SJCRH30 (cell line): ENCODE data around the gene TFRC. TPM values are rescaled to one million over a fixed set of nuclear protein-coding genes. Genes with fewer than 3 reads are reported as not detected.
A peak's percentile ranks its signal among the peaks of the same experiment; 100 is the strongest.
"Not testable (repeated sequence)": the region's sequence is repeated elsewhere in the genome, so short reads cannot be mapped to it uniquely, and the experiment has no call there.

Experiments
- DNase-seq, 2 experiments: peaks; one replicate each; pipeline ENCODE4 v3.0.0-alpha.2; 2015 to 2020
- H3K27ac ChIP-seq: fragments of 250-450 bp; sonication (Bioruptor Pico); 2 replicates; pipeline ENCODE4 v1.5.1; 2020; ENCODE audit warnings: mild to moderate bottlenecking, moderate library complexity
- H3K27me3 ChIP-seq: fragments of 250-450 bp; sonication (Bioruptor Pico); 2 replicates; pipeline ENCODE4 v1.5.1; 2020; ENCODE audit warnings: mild to moderate bottlenecking, moderate library complexity
- H3K36me3 ChIP-seq: fragments of 250-450 bp; sonication (Bioruptor Pico); 2 replicates; pipeline ENCODE4 v1.5.1; 2020; ENCODE audit warnings: mild to moderate bottlenecking, moderate library complexity
- H3K4me1 ChIP-seq: fragments of 250-450 bp; sonication (Bioruptor Pico); 2 replicates; pipeline ENCODE4 v1.5.1; 2020; ENCODE audit warnings: mild to moderate bottlenecking, moderate library complexity
- H3K4me3 ChIP-seq: fragments of 250-450 bp; sonication (Bioruptor Pico); 2 replicates; pipeline ENCODE4 v1.5.1; 2020; ENCODE audit warnings: mild to moderate bottlenecking, moderate library complexity
- H3K9me3 ChIP-seq: fragments of 250-450 bp; sonication (Bioruptor Pico); replicated peaks from 2 replicates; pipeline ENCODE4 v1.5.1; 2020; ENCODE audit warnings: mild to moderate bottlenecking, moderate library complexity
- total RNA-seq: library from RNA; depleted of rRNA; stranded (reverse); fragments of >200 nt; shearing (Covaris generic); gene quantifications from 2 replicates; pipeline ENCODE4 v1.2.3, GENCODE V29; 2014; rRNA removed

TFRC gene
- 259 and 267 TPM in 2 replicates for total RNA-seq

DNA sequence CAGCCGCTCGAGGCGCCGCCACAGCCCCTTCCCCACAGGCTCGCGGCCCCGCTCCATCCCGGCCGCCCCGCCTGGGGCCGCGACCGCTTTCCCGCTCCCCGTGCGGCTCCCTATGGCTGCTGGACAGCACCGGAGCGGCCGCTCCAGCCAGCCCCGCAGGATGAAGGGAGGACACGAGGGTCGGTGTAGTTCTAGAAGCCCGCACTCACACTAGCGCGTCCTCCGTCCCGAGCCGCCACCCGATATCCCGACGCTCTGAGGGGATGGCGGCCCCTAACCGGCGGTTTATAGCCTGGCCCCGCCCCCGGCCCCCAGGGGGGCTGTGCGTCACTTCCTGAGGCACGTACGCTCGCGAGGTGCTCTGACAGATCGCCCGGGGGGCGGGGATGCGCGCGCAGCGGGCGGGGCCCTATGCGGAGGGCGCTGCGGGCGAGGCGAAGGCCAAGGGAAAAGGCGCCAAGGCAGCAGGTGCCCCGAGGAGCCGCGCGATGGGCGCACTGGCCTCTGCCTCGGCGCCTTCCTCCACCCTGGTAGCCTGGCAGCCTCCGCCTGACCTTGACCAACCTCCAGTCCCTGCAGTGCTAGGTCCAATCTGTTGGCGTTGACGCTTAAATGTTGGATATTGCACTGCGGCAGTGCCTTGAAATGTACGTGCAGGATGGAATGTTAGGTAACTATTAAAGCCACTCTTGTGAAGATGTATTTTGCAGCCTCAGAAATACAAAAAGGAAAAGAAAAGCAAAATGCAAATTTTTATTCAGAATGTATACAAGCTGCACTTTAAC, at the start of gene TFRC:
TFRC (minus strand) TSS at position 257 of the 785 bp plus-strand sequence. CDS start 4,991 bp downstream, outside the sequence.
- no peaks in the 10 kb centered on the region for H3K27me3 ChIP-seq
- H3K4me3 ChIP-seq, result peak within 1 kb of the TSS; percentile 88
- H3K36me3 ChIP-seq, result peaks cover 6% of the 10 kb centered on the region; the same call in 1 of the 2 replicates
- H3K4me1 ChIP-seq, result no peaks in the 10 kb centered on the region; the same call in 1 of the 2 replicates
- peak; percentile 94 to 95 for DNase-seq
- H3K27ac ChIP-seq, result peak within 1 kb of the TSS; percentile 82
- no peaks in the 10 kb centered on the region for H3K9me3 ChIP-seq

DNA sequence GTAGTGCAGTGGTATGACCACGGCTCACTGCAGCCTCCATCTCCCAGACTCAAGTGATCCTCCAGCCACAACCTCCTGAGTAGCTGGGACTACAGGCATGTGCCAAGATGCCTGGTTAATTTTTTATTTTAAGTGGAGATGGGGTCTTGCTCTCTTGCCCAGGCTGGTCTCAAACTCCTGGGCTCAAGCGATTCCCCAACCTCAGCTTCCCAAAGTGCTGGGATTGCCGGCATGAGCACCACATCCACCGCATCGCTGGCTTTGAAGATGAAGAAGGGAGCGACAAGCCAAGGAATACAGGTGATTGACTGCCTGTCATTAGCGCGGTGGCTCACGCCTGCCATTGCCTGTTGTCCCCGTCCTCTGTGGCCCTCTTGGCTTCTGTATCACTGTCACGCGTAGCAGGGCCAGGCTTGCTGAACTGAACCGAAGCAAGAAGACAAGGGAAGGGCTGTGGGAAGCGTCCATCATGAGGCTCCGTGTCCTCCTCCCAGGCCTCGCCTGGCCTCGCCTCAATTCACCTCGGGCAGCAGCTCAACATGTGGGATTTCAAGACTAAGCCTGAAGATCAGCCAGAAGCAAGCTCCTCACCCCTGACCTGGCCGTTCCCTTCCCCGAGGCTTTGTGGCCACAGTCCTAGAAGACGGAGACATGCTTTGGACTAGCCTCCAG, 46.4 kb upstream of the TFRC start:
- H3K9me3 ChIP-seq, result no peaks in the 10 kb centered on the region
- no peak for DNase-seq
- H3K27ac ChIP-seq, result no peak overlapping the region
- no peaks in the 10 kb centered on the region for H3K27me3 ChIP-seq
- no peaks in the 10 kb centered on the region for H3K4me1 ChIP-seq
- no peaks in the 10 kb centered on the region for H3K36me3 ChIP-seq
- H3K4me3 ChIP-seq, result no peak overlapping the region

DNA sequence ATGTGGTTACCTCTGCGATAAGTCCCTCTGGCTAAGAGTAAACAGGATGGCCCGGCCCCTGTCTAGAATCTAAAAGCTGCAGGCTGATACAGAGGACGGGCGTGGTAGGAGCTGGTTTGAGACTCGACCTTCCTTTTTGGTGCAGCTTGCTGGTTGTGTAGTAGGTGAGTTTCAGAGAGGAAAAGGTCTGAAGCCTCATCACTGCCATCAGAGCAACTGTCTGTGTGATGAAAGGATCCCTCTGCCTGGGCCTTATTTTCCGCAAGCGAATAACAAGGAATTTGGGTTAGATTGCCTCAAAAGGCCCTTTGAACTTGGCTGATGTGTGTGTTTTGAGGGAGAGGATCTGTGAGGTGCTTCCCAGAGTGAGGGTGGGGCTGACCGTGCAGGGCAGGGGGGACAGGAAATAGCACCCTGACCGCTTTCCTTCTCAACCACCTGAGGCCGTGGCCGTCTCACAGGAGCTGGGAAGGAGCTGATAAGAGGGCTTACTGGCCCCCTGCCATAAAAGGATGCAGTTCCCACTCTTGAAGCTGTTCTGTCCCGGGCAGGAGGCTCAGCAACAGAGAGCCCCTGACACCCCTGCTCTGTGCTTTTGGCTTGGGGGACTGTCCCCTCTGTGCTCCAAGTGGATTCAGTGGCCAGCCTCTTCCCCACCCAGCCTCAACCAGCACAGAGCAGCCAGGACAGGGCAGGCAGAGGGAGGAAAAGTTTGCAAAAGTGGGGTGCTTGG, 45.6 kb upstream of the TFRC start:
- DNase-seq, result no peak
- H3K36me3 ChIP-seq, result no peaks in the 10 kb centered on the region
- H3K27me3 ChIP-seq, result no peaks in the 10 kb centered on the region

DNA sequence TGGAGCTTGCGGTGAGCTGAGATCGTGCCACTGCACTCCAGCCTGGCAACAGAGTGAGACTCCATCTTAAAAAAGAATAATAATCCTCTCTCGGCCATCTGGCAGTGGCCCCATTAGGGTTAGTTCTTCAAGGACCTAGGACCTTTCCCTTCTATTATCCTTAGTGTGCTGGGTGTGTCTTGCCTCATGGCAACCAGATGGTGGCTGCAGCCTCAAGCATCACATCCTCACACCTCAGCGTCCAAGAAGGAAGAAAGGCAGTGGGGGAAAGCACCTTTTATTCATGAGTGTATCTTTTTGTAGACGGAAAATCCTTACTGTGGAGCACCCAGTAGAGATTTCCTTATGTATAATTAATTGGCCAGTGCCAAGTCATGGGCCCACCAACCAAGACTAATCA, 42.7 kb upstream of the TFRC start:
- no peaks in the 10 kb centered on the region for H3K36me3 ChIP-seq
- peaks cover 16% of the 10 kb centered on the region for H3K4me1 ChIP-seq
- no peak overlapping the region for H3K4me3 ChIP-seq
- no peak overlapping the region for H3K27ac ChIP-seq
- no peaks in the 10 kb centered on the region for H3K9me3 ChIP-seq
- no peak for DNase-seq
- H3K27me3 ChIP-seq, result no peaks in the 10 kb centered on the region

More for the DNA sequence above, 45.6 kb upstream of the TFRC start:
- H3K4me3 ChIP-seq, result no peak overlapping the region
- H3K4me1 ChIP-seq, result 0 out of 2 replicates have a peak, but pooled peaks cover 2% of the 10 kb centered on the region
- no peaks in the 10 kb centered on the region for H3K9me3 ChIP-seq
- H3K27ac ChIP-seq, result no peak overlapping the region

DNA sequence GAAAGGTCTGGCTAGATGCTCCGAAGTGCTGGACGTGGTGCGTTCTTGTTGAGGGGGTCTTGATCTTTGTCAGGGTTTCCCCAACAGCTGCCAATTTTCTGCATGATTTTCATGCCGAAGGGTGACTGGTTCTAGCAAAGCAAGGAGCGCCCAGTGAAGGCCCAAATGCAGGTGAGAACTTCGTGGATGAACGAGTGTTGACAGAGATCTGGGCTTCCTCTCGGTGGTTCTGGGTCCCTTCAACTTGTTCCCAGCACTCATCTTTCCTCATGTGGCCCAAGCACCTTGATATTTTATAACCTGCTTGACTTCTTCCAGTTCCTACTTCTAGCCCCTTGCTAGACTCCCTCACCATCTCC, 40.8 kb upstream of the TFRC start:
- H3K4me1 ChIP-seq, result peaks cover 16% of the 10 kb centered on the region
- H3K9me3 ChIP-seq, result no peaks in the 10 kb centered on the region
- H3K27ac ChIP-seq, result no peak overlapping the region
- no peaks in the 10 kb centered on the region for H3K27me3 ChIP-seq
- no peak overlapping the region for H3K4me3 ChIP-seq
- no peaks in the 10 kb centered on the region for H3K36me3 ChIP-seq
- no peak for DNase-seq

DNA sequence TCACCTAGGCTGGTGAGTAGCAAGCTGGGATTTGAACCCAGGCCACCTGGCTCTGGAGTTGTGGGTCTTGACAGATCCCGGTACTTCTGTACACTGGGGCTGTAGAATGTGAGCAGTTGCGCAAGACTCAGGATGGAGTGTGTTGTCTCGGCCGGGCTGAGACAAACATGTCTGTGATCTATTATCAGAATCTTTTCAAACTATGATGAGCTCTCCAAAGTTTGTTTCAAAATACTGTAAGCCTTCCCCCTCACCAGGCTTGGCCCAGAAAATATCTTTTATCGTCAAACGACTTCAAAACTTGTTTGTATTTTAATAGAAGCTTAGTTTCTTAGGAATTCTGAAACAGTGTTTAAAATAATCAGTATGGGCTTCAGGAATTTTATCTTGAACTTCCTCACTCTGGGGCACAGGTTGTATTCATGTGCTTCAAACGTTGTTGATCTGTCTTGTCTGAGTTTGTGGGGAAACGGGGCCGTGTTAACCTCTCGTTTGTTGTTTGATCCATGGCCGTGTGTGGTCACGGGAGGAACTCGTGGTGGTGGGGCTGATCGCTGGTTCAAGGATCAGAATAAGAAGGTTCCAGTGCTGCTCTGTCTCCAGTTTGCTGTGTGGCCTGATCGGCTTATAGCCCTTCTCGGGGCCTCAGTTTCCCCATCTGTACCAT, 40.3 kb upstream of the TFRC start:
- Histone ChIP-seq H3K4me3 (no peak overlapping the region), H3K9me3 (no peaks in the 10 kb centered on the region), H3K4me1 (peaks cover 16% of the 10 kb centered on the region), H3K27me3 (no peaks in the 10 kb centered on the region), H3K27ac (no peak overlapping the region), H3K36me3 (no peaks in the 10 kb centered on the region)
- DNase-seq, result no peak

DNA sequence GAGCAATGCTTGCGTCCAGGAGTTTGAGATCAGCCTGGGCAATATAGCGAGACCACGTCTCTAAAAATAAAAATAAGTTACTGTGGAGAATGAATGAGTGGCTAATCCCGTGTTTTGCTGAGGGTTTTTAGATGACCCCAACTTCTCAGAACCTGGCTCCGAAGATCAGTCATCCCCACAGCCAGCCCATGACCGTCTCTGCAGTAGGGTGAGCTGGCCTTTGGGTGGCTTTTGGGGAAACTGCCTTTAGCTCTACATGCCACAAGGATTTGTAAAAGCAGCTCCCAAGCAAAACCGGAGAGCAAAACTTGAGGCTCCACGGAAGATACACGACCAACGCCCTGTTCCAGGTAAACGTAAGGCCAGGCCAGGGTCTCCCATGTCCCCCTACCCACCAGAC, 39.2 kb upstream of the TFRC start:
- Histone ChIP-seq H3K4me1 (peaks cover 16% of the 10 kb centered on the region), H3K27me3 (no peaks in the 10 kb centered on the region), H3K36me3 (no peaks in the 10 kb centered on the region), H3K9me3 (no peaks in the 10 kb centered on the region), H3K4me3 (no peak overlapping the region), H3K27ac (no peak overlapping the region)
- DNase-seq, result no peak

DNA sequence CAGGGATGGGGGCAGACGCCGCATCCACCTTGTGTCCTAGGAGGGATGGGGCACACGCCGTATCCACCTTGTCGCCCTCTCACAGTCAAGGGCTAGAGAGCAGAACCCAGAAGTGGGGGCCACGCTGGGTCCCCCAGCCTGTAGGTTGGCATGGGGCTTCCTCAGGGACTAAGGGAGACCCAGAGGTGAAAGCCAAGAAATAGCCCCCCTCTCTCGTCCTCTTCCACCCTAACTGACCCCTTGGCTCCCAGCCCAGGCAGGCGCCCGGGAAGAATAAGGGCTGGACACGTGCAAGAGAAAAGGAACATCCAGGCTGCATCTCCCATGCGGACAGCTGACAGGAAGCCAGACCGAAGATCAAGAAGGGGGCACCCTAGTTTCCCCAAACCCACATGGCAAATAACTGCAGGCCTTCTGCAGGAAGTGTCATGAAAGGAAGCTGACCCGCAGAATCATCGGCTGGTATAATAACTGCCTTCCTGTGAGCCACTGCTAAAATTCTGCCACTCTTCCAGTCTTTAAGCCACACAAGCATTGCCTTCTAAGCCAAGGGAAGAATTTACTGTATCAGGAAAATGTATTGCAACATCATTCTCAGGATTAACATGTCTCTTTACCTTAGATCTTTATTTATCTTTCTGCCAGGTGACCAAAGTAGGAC, 38.5 kb upstream of the TFRC start:
- Histone ChIP-seq H3K27me3 (no peaks in the 10 kb centered on the region), H3K27ac (no peak overlapping the region), H3K4me1 (peaks cover 16% of the 10 kb centered on the region), H3K4me3 (no peak overlapping the region), H3K9me3 (no peaks in the 10 kb centered on the region), H3K36me3 (no peaks in the 10 kb centered on the region)
- peak; percentile 64 to 73 for DNase-seq

DNA sequence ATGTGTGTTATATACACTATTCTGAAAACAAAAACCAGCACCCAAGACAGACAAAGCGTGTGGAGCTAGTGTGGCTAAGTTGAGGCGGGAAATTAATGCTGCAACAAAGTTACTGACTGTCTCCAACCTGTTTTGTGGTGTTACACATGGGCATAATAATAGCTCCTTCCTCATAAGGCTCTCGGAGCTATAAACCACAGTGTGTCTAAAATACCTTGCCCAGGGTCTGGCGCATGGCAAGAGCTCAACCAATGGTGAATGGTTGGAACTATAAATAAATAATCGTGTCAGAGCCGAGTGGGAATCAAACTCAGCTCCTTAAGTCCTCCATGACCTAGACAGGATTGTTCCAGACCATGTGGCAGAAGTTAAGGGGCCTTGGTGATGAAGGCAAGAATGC, 35.9 kb upstream of the TFRC start:
- H3K4me3 ChIP-seq, result no peak overlapping the region
- peaks cover 14% of the 10 kb centered on the region for H3K4me1 ChIP-seq
- no peak overlapping the region for H3K27ac ChIP-seq
- H3K27me3 ChIP-seq, result no peaks in the 10 kb centered on the region
- H3K36me3 ChIP-seq, result no peaks in the 10 kb centered on the region
- DNase-seq, result no peak
- H3K9me3 ChIP-seq, result no peaks in the 10 kb centered on the region

DNA sequence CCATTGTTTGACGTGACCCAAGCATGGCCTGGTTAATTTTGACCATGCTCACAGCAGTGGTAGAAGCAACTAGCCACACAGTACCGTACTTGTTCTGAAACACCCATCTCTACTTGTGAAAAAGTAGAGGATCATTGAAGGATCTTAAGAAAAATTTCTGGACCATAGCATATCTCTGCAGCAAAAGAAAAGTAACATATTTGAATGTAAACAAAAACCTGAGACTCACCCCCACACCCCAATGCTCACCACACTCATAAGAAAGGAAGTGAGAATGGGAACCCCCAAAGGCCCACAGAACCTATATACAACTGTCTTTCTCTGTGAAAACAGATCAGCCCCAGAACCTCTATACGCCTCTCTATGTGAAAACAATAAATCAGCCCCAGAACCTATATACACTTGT, 33.8 kb upstream of the TFRC start:
- no peaks in the 10 kb centered on the region for H3K36me3 ChIP-seq
- no peak overlapping the region for H3K4me3 ChIP-seq
- H3K9me3 ChIP-seq, result no peaks in the 10 kb centered on the region

DNA sequence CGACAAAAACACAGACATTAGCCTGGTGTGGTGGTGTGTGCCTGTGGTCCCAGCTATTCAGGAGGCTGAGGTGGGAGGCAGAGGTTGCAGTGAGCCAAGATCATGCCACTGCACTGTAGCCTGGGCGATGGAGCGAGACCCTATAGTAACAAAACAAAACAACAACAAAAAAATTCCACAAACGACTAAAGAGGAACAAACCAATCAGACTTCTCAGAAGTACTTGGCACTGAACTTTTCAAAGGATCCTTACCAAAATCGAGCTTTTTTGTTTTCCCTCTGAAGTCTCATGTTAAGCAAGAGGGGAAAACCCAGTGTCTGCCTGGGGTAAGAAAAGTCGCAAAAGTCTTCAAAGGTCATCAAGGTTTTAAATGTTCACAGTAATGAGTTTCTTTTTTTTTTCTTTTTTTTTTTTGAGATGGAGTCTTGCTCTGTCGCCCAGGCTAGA, 30.1 kb upstream of the TFRC start:
- H3K4me1 ChIP-seq, result no peaks in the 10 kb centered on the region
- no peaks in the 10 kb centered on the region for H3K36me3 ChIP-seq
- no peak for DNase-seq
- no peak overlapping the region for H3K27ac ChIP-seq
- no peaks in the 10 kb centered on the region for H3K27me3 ChIP-seq
- H3K9me3 ChIP-seq, result no peaks in the 10 kb centered on the region
- no peak overlapping the region for H3K4me3 ChIP-seq

More for the DNA sequence above, 33.8 kb upstream of the TFRC start:
- Histone ChIP-seq H3K27ac (no peak overlapping the region), H3K27me3 (no peaks in the 10 kb centered on the region), H3K4me1 (peaks cover 7% of the 10 kb centered on the region)
- no peak for DNase-seq

DNA sequence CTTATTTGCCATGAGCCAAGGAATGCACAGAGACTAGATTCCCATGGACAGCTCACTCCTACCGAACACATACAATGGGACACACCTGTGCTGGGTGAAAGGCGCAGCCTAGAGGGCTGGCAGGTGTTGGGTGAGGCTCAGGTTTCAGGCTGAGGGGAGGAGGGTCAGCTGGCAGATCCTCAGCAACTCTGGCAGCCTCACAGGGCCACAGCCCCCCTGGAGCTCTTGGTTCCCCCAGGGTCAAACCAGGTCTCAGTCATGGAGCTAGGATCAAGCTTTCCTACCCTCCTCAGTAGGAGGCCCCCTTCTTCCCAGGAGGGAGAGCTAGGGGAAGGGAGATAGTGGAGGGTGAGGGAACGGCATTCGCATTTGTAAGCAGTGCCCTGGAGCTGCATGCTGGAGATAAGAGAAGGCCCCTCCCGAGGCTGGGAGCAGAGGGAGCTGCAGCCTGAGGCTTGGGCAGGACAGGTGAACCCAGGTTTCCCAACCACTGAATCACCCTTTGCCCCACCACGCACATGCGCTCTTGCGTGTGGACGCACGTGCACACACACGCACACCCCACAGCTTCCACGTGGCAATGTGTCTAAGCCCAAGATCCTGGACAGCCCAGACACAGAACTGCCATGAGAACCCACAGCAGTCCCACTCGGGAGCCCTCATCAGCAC, 26.3 kb upstream of the TFRC start:
- DNase-seq, result no peak
- Histone ChIP-seq H3K4me1 (no peaks in the 10 kb centered on the region), H3K27me3 (no peaks in the 10 kb centered on the region), H3K36me3 (no peaks in the 10 kb centered on the region), H3K27ac (no peak overlapping the region), H3K4me3 (no peak overlapping the region), H3K9me3 (no peaks in the 10 kb centered on the region)

DNA sequence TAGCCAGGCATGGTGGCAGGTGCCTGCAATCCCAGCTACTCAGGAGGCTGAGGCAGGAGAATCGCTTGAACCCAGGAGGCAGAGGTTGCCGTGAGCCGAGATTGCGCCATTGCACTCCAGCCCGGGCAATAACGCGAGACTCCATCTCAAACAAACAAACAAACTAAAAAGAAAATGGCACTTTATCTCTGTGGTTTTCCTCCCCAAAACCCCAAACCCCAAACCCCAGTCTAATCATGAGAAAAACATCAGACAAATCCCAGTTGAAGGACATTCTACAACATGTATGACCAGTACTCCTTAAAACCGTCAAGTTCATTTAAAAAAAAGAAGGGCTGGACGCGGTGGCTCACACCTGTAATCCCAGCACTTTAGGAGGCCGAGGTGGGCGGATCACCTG, 22.8 kb upstream of the TFRC start:
- H3K36me3 ChIP-seq, DNase-seq, H3K4me3 ChIP-seq, H3K9me3 ChIP-seq, H3K4me1 ChIP-seq, H3K27ac ChIP-seq, H3K27me3 ChIP-seq: not testable (repeated sequence)
